Measurements from ENCODE around the gene SLC38A10. TPM values are rescaled to one million over a fixed set of nuclear protein-coding genes. Genes with fewer than 3 reads are reported as not detected.
"Not testable (repeated sequence)": the region's sequence is repeated elsewhere in the genome, so short reads cannot be mapped to it uniquely, and the experiment has no call there.

The SLC38A10 gene
- total RNA-seq, 1 donor from 2014 or later, result 36.0 TPM

DNA sequence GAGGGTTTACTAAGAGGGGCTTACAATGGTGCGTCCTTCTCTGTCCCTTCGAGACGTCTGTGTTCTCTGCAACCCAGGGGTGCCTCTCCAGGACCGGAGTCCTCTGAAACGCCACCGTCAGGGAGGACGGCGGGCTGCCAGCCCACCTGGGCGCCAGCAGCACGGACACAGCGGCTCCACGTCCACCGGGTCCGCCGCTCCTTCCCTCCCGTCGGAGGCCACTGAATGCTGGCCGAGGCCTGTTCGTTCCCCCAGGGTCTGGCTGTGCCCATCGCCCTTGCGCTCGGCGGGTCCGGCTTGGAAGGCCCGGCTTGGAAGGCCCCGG, 56.7 kb downstream of the SLC38A10 start:
- DNase-seq (ENCODE audit: low spot score), result no peak
- intact Hi-C loops (cut with DNase I), result loop anchor here (2.0 kb wide), 1 partner anchor 96 kb away; no protein-coding TSS in a partner anchor

DNA sequence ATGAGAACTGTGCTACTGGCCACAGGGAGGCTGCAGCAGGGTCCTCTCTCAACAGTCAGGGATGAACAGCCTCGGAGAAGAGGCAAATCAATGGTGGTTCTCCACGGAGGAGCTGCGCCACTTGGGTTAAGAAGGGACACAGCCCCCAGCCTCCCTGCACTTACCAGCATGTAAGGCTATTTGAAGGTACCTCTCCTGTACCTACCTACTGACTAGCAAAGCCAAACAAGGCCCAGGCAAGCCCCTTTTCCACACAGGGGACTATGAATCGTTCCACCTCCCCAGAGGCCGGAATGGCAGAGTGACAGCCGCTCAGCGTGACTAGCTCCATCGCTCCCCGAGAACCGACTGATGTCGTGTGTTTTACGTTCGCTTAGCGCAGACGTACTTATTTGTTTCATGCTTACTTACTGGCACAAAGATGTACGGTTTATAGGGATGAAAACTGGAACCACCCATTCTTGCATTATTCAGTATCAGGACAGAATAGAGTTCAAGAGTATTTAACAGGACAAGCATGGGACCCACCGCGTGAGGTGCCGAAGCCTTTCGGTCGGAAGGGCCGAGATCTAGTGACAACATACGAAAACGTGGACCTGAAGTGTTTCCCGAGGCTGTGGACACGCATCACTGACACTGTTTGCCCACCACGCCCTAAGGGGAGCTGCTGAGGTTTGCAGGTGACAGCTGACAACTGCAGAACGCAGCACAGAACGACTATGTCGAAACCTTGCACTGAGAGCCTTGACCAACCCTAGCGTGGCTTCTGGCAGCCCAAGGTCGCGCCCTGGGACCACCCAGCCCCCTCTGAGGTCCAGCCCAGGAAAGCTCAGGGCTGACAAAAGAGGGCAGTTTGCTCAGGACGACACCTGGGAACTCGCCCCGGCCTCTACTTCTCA, 57.3 kb downstream of the SLC38A10 start:
- intact Hi-C loops (cut with DNase I), result loop anchor here (2.0 kb wide), 1 partner anchor 95 kb away; no protein-coding TSS in a partner anchor
- no peak for DNase-seq (ENCODE audit: low spot score)

DNA sequence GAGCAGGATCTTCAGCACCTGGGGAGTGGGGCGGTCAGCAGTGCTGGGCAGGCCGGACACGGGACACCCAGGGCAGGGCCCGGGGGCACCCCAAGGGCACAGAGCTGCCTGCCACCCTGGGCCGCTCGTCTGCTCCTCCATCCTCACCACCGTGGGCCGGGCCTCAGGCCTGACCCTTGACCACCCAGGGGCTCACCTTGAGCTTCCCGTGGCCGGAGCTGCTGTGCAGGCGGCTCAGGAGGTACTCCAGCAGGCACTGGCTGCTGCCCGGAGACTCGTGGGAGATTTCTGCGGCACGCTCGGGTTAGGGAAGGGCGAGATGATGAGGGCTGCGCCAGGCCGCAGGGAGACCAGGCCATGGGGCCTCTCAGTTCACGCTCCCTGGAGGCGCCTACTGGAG, 58.3 kb downstream of the SLC38A10 start:
- no peak for DNase-seq (ENCODE audit: low spot score)
- intact Hi-C loops (cut with DNase I), result no loop called here

DNA sequence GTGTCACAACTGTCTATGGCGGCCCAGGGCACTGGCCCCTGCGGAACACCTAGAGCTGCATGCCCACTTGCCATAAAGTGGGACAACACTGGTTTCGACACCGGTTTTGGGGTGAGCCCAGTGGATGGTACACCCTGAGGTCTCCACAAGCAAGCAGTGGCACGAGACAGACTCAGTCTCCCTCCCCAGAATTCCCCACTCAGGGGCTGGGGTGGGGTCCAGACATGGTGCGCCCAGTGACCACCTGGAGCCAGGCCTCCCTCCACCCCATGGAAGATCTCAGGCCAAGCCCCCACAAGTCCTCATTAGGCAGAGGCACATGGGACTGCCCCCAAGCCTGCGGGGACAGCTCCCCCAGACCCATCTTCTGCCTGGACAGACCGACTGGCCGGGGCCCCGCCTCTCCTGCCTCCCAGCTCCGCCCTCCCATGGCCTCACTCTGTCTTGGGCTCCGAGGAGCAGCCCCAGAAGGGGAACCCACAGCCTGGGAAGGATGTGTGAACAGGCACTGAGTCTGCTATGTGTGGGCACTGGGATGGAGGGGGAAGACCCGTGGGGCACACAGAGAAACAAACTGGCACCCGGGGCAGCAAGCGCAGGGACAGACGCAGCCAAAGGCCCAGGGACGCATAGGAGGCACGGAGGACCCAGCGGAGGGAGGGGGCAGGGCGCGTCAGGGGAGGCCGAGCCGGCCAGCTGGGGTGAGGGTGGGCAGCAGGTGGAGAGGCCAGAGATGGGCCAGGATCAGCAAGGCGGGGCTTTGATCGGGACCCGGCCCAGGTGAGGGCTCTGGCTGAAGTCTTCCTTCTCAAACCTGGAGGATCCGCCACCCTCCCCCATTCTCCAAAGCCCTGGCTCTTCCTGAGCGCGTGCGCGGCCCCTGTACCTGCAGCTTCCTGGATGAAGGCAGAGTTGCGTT, 59.0 kb downstream of the SLC38A10 start:
- DNase-seq (ENCODE audit: low spot score), result no peak
- intact Hi-C loops (cut with DNase I), result no loop called here

DNA sequence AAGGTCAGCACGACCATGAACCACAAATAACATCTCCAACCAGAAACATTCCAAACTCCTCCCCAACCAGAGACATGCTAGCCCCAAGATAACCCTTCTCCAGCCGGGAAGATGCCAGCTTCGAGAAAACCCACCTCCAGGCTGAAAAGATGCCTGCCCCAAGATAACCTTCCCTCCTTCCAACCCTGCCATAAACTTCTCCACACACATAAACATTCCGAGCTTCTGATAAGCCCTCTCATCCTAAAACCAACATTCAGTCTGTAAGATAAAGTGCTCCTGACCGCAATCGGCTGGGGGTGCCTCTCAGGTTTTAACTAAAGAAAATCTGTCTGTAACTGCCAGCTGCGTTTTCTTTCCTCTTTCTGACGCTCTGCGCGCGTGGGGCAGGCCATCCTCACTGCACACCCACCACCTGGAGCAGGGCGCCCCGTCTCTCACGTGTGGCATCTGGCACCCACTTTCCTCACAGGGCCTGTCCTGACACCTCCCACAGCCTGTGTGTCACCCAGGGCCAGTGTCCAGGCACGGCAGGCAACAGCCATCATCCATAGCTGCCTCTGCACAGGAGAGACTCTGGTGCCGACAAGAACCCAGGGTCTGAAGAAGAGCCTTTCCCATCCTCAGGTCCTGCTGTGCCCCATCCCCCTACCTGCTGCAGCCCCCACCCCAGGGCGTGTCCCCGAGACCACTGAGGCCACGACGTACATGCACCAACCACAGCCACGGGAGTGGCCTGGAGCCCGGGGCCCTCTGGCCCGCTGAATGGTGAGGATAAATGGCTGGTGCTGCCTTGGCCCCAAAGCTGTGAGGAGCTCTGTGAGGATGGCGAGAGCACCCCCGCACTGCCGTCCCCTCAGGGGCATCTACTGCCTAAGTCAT, 59.9 kb downstream of the SLC38A10 start:
- no peak for DNase-seq (ENCODE audit: low spot score)
- intact Hi-C loops (cut with DNase I), result no loop called here

DNA sequence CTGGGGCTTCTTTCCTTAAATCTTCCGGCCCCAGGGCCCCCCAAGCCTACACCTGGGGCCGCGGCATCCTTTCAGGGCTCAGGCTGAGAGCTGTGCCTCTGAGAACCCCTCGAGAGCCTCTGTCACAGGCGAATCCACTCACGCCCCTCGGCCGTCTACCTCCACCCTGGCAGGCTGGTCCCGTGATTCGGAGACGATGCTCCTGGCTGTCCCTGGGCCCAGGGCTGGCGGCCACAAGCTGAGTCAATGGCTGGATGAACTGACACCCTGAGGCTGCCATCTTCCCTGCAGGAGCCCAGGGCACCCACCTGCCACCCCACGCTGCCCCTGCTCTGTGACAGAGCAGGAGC, 60.6 kb downstream of the SLC38A10 start:
- intact Hi-C loops (cut with DNase I), result no loop called here
- no peak for DNase-seq (ENCODE audit: low spot score)

DNA sequence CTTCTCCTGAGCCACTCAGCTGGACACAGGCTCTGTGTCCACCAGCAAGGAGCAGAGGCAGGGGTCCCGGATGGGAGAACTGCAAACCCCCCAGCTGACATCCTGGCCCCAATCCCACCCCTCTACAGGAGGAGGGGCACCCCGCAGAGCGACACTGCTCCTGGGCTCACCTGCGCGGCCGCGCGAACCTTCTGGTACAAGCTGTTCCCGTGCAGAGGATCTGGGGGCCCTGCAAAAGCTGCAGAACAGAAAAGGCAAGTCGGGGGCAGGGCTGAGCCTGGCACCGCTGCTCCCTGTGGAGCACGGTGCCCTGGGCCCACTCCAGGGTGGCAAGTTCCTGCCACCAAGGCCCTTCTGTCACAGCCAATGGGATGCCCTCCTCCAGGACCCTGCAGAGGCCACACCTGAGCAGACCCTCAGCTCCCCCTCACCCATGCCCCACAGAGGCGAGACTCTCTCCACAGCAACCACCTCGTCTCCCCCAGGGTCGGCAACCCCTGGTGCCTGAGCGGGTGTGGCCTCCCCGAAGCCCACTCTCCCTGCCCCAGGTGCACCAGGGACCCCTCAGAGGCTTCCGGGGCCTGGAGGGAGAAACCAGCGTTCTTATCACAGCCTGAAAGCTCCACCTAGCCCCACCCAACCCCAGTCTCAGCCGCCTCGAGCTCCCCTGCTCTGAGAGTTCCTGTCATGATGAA, 61.1 kb downstream of the SLC38A10 start:
- no peak for DNase-seq (ENCODE audit: low spot score)
- intact Hi-C loops (cut with DNase I), result no loop called here

DNA sequence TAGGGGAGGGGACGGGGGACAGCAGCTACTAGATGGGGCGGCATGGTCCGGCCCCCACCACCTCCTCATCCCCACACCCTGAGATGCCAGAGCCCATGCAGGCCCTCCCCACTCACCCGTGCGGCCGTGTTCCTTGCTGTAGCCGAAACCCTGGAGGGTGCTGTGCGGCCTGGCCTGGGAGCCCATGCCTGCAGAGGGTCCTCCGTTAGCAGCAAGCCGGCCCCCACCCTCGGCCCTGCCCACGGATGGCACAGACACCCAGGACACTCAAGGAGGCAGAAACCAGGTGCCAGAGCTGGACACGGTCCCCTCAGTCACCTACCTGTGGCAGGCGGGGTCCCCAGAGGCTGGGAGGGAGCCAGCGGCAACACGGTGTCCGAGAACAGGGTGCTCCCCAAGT, 61.8 kb downstream of the SLC38A10 start:
- intact Hi-C loops (cut with DNase I), result no loop called here
- DNase-seq (ENCODE audit: low spot score), result no peak

DNA sequence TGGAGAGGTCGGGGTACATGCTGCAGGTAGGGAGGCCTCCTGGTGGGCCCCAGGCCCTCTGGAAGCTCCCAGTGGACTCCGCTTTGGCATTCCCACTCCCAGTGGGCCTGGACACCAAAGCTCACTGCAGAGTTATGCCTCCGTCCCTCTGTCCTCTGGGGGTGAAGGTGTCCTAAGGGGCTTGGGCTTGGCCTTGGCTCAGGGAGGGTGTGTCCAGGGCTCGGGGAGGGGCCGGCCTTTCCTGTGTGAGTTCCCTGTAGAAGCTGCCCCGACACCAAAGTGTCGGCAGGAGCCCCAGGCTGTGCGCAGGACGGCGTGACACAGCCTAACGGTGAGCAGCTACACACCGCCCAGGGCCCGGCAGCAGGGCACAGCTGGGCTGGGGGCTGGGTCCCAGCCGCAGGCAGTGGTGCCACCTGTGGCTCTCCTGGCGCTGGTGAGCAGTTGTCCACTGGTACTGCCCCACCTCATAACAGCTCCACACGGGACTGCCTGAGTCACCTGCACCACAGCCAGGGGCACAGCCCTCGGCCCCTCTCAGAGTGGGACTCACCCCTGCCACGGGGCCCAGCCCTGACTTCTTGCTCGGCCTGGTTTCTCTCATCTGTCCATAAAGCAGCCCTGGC, 62.4 kb downstream of the SLC38A10 start:
- no peak for DNase-seq (ENCODE audit: low spot score)
- intact Hi-C loops (cut with DNase I), result no loop called here

DNA sequence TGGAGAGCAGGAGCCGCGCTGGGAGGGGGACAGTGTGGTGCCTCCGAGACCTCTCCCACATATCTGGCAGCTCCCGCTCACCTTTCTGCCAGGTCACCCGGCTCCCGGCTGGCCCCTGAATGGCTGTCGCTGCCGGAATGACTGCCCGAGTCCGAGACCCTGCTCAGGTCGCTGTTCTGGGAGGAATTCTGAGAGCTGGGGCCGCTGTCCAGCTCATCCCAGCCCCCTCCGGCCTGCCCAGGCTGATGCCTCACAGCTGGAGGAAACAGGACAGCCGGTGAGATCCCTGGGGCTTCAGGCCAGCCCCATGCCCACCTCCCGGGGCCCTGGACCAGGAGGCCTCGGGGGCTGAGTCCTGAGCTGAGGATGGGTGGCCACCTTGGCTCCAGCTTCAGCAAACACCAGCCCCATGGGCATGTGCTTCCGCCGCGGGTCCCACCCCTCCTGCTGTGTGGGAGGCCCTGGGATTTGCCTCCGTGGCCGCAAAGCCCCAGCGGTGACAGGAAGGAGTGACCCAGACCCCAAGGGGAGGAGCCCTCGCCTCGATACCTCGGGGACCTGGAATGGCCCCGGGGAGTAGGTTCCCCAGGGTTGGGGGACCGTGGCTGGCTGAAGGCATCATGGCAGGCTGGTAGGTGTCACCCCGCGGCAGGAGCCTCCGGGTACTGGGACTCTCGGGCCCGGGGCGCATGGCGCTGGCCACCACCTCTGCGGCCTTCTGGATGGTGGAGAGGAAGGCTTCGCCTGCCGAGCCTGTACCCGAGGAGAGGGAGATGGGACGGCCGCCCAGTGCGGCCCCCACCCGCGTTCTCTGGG, 63.1 kb downstream of the SLC38A10 start:
- intact Hi-C loops (cut with DNase I), result no loop called here
- DNase-seq (ENCODE audit: low spot score), result no peak

DNA sequence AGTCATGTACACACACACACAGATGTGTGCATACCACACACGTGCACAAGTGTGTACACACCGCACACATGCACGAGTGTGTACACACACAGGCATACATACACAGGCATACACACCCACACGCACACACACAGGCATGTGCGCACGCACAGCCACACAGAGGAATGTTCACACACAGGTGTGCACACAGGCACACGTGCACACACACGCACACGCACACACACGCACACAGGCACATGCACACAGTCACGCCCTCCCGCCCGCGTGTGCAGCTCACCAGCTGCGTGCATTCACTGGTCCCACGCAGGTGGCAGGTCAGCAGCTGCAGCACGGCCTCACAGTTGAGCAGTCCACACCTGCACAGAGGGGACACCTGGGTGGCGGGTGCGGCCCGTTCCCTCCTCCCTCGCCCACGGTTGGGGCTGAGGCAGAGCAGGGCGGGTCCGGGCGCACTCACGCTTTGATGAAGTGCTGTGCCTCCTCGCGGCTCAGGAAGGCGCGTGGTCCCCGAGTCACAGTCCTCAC, 63.9 kb downstream of the SLC38A10 start:
- no peak for DNase-seq (ENCODE audit: low spot score)

DNA sequence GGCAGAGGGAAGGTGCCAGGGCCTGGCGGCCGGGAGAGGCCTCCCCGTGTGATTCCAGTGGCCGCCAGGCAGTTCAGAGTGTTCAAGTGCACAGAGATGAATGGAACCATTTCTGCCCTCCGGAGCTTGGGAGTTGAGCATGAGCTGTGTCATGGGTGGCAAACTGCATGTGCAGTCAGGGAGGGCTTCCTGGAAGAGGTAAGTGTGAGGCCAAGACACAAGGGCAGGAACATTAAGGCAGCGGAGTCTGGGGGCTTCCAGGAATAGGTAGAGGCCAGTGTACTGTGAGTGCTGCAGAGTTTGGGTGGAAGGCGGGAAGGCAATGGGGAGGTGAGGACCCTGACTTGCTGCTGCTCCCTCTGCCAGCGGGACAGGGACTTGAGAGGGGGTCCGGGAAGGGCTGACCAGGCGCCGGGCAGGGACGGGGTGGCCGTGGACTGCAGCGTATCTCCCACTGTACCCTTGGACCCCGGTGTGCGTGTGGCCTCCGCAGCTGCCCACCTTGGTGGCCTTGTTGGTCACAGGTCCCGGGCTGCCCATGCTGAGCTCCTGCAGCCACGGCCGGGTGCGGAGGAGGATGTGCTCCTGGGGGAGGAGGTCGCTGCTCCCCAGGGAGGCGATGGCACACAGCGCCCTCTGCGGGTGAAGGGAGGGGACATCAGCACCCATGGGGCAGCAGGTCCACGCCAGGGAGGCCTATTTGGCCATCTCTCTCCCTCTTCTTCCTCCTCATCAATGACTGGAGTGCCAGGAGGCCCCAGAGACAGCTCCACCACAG, 64.9 kb downstream of the SLC38A10 start:
- intact Hi-C loops (cut with DNase I), result no loop called here
- DNase-seq (ENCODE audit: low spot score), result no peak

More for the DNA sequence above, 63.9 kb downstream of the SLC38A10 start:
- intact Hi-C loops (cut with DNase I), result no loop called here

DNA sequence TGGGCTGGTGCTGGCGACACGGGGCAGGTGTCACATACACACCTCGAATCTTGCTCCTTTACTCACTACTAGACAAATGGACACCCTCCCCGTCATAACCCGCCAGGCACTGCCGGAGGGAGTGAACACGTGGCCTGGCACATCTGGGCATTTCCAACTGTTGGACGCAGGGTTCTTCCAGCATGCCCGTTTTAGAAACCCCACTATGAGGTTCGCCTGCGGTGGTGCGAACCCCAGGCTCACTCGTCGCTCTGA, 65.5 kb downstream of the SLC38A10 start:
- intact Hi-C loops (cut with DNase I), result no loop called here
- no peak for DNase-seq (ENCODE audit: low spot score)

DNA sequence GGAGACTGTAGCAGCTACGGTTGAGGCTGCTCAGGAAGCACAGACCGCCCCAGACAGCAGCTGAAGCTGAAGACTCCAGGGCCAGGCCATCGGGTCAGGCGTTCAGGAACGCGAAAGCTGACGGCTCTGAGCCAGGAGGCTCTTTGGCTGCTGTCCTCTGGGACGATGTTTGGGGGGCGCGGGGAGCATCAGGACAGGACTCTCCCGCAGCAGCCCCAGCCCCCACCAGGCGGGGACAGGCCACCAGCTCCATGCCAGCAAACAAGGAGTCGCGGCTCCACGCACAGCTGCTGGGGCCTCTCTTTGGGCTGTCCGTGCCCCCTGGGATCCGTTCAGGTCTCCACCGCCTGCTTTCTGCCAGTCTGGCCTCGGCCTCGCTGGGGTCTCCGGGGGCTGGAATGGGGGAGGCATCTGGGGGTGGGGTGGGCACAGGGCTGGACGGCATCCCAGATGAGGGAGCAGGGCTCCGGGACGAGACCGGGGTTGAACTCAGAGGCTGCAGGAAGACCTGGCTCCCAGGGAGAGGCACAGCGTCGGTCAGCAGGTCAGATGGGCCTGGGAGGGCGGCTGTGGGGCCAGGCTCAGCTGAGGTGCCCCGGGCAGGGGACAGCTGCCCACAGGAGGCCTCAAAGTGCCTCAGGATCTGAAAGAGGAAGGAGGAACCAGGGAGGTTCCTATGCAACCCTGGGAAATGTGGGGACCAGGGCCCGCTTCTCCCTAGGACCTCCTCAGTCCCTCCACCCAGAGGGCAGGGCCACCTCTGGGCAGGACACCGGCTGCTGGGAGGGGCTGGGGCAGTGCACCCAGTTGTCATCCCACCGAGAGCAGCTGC, 66.1 kb downstream of the SLC38A10 start:
- DNase-seq (ENCODE audit: low spot score), result no peak
- intact Hi-C loops (cut with DNase I), result no loop called here

DNA sequence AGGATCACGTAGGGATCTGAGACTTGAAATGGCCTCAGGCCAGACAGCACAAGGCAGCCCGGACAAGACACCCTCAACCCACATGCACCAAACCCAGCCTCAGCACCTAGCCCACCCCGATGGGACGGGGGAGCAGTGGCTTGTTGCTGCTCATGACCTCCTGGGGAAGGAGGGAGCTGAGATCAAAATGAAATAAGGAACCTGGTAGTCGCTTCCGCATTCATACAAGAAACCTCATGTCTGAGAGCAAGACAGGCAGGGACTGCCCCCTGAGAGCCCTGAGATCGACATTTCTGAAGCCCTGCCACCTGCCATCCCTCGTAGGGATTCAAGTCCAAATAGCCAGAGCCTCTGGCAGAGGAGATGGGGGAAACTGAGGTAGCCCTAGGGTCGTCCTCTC, 66.7 kb downstream of the SLC38A10 start:
- DNase-seq (ENCODE audit: low spot score), result no peak
- intact Hi-C loops (cut with DNase I), result no loop called here

DNA sequence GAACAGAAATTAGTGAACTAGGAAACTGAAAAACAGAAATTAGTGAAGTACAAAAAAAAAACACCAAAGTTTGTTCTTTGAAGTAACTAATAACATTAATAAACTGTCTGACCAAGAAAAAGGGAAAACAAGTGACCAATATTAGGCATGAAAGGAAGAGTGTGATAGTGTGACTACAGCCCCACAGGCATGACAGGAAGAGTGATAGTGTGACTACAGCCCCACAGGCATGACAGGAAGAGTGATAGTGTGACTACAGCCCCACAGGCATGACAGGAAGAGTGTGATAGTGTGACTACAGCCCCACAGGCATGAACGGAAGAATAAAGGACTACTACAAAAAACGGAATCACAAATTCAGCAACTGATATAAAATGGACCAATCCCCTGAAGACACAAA, 67.5 kb downstream of the SLC38A10 start:
- DNase-seq (ENCODE audit: low spot score); intact Hi-C loops (cut with DNase I): not testable (repeated sequence)
